ENCODE data around the gene GSTK1. TPM values are rescaled to one million over a fixed set of nuclear protein-coding genes. Genes with fewer than 3 reads are reported as not detected.

The GSTK1 gene
- polyA plus RNA-seq, 1 donor (not counting 4 experiments of a cell fraction or from before 2014, with no cell fraction given): 133 TPM

GRCh38 chr7:143225047-143225446, 38.2 kb upstream of the GSTK1 start:
- H3K4me2 ChIP-seq (ENCODE audit: control insufficient read depth, extremely low read depth, insufficient read depth, low read depth, low read length): no peak overlapping the region
- TF ChIP-seq EZH2 (IDR thresholded peaks at IDR 0.05; ENCODE audit: low read length) (no peak), CTCF (optimal IDR thresholded peaks at IDR 0.05 in 1 of 3, IDR thresholded peaks at IDR 0.05 in 1 of 3, conservative IDR thresholded peaks at IDR 0.05 in 1 of 3; ENCODE audit: extremely low read depth in 1 of 3, insufficient read depth in 2 of 3, low read length in 3 of 3) (no peak)
- no peaks in the 10 kb centered on the region for H4K20me1 ChIP-seq (ENCODE audit: control insufficient read depth, extremely low read depth, insufficient read depth, low read length)
- peaks cover 11% of the 10 kb centered on the region for H3K27me3 ChIP-seq (ENCODE audit: control insufficient read depth, extremely low read depth, insufficient read depth, low read length)
- H3K9ac ChIP-seq (ENCODE audit: control insufficient read depth, extremely low read depth, insufficient read depth, low read length): no peak overlapping the region
- H3K27ac ChIP-seq (ENCODE audit: control insufficient read depth, insufficient read depth, low read length): no peak overlapping the region
- FAIRE-seq: no peak
- no peak overlapping the region for H2AFZ ChIP-seq (ENCODE audit: control insufficient read depth, low read length)
- no peak for DNase-seq (ENCODE audit: low read depth, low spot score)
- no peaks in the 10 kb centered on the region for H3K79me2 ChIP-seq (ENCODE audit: control insufficient read depth, insufficient read depth, low read length)
- no peaks in the 10 kb centered on the region for H3K4me1 ChIP-seq (ENCODE audit: control insufficient read depth, extremely low read depth, insufficient read depth, low read length)
- H3K36me3 ChIP-seq (ENCODE audit: control insufficient read depth in 2 of 2, extremely low read depth in 1 of 2, insufficient read depth in 2 of 2, low read length in 2 of 2): no peaks in the 10 kb centered on the region
- no peaks in the 10 kb centered on the region for H3K9me1 ChIP-seq (ENCODE audit: control insufficient read depth, extremely low read depth, insufficient read depth, low read length)
- H3K4me3 ChIP-seq (ENCODE audit: control insufficient read depth in 2 of 3, extremely low read depth in 1 of 3, insufficient read depth in 2 of 3, low read depth in 1 of 3, low read length in 3 of 3): no peak overlapping the region
- H3K9me3 ChIP-seq (ENCODE audit: control insufficient read depth, low read depth, low read length): no peaks in the 10 kb centered on the region
- dilution Hi-C loops (cut with MboI; ENCODE audit: extremely low pct_ligation_motif_present, low sequenced_read_pairs): no loop called here

GRCh38 chr7:143227806-143228205, 35.4 kb upstream of the GSTK1 start:
- dilution Hi-C loops (cut with MboI; ENCODE audit: extremely low pct_ligation_motif_present, low sequenced_read_pairs): no loop called here
- Histone ChIP-seq H3K27ac (ENCODE audit: control insufficient read depth, insufficient read depth, low read length) (no peak overlapping the region), H3K9me3 (ENCODE audit: control insufficient read depth, low read depth, low read length) (no peaks in the 10 kb centered on the region), H3K9ac (ENCODE audit: control insufficient read depth, extremely low read depth, insufficient read depth, low read length) (no peak overlapping the region), H2AFZ (ENCODE audit: control insufficient read depth, low read length) (no peak overlapping the region), H3K9me1 (ENCODE audit: control insufficient read depth, extremely low read depth, insufficient read depth, low read length) (no peaks in the 10 kb centered on the region), H3K4me2 (ENCODE audit: control insufficient read depth, extremely low read depth, insufficient read depth, low read depth, low read length) (no peak overlapping the region), H3K27me3 (ENCODE audit: control insufficient read depth, extremely low read depth, insufficient read depth, low read length) (peaks cover 8% of the 10 kb centered on the region), H3K4me1 (ENCODE audit: control insufficient read depth, extremely low read depth, insufficient read depth, low read length) (no peaks in the 10 kb centered on the region), H4K20me1 (ENCODE audit: control insufficient read depth, extremely low read depth, insufficient read depth, low read length) (no peaks in the 10 kb centered on the region), H3K36me3 (ENCODE audit: control insufficient read depth in 2 of 2, extremely low read depth in 1 of 2, insufficient read depth in 2 of 2, low read length in 2 of 2) (no peaks in the 10 kb centered on the region), H3K4me3 (ENCODE audit: control insufficient read depth in 2 of 3, extremely low read depth in 1 of 3, insufficient read depth in 2 of 3, low read depth in 1 of 3, low read length in 3 of 3) (no peak overlapping the region), H3K79me2 (ENCODE audit: control insufficient read depth, insufficient read depth, low read length) (no peaks in the 10 kb centered on the region)
- no peak for TF ChIP-seq EZH2 (IDR thresholded peaks at IDR 0.05; ENCODE audit: low read length)
- no peak for TF ChIP-seq CTCF (optimal IDR thresholded peaks at IDR 0.05 in 1 of 3, IDR thresholded peaks at IDR 0.05 in 1 of 3, conservative IDR thresholded peaks at IDR 0.05 in 1 of 3; ENCODE audit: extremely low read depth in 1 of 3, insufficient read depth in 2 of 3, low read length in 3 of 3)
- no peak for DNase-seq (ENCODE audit: low read depth, low spot score)
- no peak for FAIRE-seq
